IPS-NIHi11 (cell line): ENCODE data around the gene PEAK3.

ENCODE experiments used
- DNase-seq: peaks from one replicate; pipeline ENCODE4 v3.0.0; 2012; ENCODE audit warnings: mixed read lengths, low spot score

The PEAK3 gene

DNA sequence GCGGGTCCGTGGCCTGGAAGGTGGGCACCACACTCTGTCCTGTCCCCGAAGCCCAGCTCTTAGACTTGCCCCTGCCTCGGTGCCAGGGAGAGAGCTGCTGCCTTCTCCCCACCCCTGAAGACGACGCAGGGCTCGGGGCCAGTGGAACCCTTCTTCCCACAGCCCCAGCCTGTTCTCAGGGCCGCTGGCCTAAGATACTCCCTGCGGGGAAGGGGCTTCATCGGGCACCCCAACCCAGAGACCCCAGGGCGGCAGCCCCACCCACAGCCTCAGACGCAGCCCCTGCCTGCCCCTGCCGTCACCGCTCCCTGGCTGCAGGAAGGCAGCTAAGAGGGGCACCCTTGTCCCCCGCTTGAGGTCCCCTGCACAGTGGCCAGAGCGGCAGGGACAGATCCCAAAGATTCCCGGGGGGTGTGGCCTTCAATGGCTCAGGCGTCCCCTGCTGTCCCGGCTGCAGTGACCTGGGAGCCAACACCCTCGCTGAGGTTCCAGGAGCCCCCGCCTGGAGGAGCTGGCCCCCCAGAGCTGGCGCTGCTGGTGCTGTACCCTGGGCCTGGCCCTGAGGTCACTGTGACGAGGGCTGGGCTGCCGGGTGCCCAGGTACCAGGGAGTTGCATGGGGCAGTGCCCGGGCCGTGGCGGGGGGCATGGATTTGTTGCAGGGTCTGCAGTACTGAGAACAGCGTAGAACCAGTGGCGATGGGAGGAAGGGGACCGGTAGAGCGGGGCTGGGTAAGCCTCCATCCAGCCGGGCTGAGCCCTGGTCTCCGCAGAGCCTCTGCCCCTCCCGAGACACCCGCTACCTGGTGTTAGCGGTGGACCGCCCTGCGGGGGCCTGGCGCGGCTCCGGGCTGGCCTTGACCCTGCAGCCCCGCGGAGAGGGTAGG, 31.9 kb downstream of the PEAK3 start:
- DNase-seq: peak; percentile 60

DNA sequence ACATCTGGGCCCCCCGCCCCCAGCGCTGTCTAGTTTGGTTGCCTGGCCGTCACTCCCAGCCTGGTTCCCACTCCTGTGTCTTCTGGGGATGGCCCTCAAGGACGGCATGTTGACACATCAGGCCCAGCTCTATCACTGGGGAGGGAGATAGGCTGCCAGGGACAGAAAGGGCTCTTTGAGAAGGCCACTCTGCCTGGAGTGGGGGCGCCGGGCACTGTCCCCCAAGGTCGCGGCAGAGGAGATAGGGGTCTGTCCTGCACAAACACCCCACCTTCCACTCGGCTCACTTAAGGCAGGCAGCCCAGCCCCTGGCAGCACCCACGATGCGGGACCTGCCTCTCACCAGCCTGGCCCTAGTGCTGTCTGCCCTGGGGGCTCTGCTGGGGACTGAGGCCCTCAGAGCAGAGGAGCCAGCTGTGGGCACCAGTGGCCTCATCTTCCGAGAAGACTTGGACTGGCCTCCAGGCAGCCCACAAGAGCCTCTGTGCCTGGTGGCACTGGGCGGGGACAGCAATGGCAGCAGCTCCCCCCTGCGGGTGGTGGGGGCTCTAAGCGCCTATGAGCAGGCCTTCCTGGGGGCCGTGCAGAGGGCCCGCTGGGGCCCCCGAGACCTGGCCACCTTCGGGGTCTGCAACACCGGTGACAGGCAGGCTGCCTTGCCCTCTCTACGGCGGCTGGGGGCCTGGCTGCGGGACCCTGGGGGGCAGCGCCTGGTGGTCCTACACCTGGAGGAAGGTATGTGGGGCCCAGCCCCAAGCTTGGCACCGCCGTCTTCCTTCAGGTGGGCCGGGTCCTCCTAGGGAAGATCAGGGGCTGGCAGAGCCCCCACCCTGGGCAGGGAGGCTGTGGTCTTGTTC, 32.7 kb downstream of the PEAK3 start, which contains the start of gene AMH:
Gene AMH, plus strand, starts transcription at position 314 of the 857 bp plus-strand sequence. Its CDS starts 10 bp downstream, at position 324.
- DNase-seq: no peak

DNA sequence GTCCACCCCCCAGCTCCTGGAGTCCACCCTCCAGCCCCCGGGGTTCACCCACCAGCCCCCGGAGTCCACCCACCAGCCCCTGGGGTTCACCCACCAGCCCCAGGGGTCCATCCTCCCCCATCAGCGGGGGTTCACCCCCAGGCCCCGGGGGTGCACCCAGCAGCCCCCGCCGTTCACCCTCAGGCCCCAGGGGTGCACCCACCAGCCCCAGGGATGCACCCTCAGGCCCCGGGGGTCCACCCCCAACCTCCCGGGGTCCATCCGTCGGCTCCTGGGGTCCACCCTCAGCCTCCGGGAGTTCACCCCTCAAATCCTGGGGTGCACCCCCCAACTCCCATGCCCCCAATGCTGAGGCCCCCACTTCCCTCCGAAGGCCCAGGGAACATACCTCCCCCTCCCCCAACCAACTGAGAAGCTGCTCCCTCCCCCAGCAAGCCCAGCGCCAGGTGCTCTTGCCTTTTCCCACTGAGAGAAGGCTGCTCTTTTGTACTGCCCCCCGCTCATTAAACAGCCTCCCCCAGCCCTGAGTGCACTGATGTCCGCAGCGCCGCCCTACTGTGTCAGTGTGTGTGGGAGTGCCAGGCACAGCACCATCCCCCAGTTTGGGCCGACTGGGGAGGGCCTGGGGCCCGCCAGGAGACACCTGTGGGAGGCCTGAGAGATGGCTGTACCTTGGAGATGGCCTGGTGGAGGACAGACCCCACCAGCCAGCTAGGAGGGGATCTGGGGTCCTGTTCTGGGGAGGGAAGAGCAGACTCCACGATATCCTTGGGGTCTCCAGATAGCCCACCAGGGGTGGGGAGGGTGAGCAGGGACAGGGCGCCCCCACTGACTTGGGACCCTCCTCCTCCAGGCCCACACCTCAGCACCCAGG, 33.6 kb downstream of the PEAK3 start:
- no peak for DNase-seq

- DNase-seq: no peak
These were observed 34.4 kb downstream of the PEAK3 start for GRCh38 chr19:2247433-2248101.

DNA sequence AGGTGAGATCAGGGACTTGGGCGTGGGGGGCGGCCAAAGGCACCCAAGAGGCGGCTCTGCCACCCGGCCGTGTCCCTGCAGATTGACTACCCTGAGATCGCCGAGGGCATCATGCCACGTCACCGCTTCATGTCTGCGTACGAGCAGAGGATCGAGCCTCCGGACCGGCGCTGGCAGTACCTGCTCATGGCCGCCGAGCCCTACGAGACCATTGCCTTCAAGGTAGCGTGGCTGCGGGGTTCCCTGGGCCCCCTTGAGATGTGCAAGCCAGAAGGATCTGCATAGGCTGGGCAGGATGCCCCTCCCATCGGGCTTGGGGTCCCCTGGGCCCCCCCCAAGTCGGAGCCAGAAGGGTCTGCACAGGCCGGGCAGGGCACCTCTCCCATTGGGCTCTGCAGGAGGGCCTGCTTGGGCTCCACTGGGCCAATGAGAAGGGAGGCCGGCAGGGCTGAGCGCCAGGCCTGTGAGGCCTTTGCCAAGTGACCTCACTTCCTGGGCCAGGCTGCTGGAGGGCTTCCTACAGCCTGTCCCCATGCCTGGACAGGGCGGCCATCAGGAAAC, 35.1 kb downstream of the PEAK3 start:
- peak; percentile 65 for DNase-seq

- no peak for DNase-seq
These were observed 35.9 kb downstream of the PEAK3 start for GRCh38 chr19:2246014-2246620.

DNA sequence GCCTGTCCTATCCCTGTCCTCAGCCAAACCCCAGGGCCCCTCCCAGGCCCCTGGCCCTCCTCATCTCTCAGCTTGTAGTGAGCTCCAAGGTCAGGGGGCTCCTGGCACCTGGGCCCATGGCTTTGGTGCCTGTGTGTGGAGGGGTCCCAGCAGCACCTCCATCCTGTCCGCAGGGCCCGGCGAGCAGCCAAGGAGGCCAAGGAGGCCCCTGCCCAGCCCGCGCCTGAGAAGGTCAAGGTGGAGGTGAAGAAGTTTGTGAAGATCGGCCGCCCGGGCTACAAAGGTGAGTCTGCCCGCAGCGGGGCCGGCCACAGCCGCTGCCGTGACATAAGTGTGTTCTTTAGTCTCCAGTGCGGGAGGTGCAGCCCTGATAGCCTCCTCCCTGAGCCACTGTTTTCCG, 36.7 kb downstream of the PEAK3 start:
- no peak for DNase-seq

GRCh38 chr19:2244486-2244885, 37.5 kb downstream of the PEAK3 start:
- DNase-seq: no peak

DNA sequence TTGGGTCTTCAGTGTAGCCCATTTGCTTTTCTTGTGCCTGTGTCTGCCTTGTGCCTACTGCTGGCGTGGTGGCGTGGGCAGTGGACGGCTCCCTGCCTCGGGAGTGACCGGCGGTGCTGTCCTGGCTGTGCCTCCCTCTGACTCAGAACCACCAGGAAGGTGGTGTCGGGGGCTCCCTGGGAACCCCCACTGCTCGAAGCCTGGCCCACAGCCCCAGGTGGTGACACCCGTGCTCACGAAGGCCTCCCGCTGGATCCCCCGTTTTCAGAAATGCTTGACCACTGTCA, 37.9 kb downstream of the PEAK3 start:
- DNase-seq: no peak

- no peak for DNase-seq
These were observed 38.5 kb downstream of the PEAK3 start for GRCh38 chr19:2243274-2244124.

GRCh38 chr19:2242816-2243215, 39.2 kb downstream of the PEAK3 start:
- no peak for DNase-seq

DNA sequence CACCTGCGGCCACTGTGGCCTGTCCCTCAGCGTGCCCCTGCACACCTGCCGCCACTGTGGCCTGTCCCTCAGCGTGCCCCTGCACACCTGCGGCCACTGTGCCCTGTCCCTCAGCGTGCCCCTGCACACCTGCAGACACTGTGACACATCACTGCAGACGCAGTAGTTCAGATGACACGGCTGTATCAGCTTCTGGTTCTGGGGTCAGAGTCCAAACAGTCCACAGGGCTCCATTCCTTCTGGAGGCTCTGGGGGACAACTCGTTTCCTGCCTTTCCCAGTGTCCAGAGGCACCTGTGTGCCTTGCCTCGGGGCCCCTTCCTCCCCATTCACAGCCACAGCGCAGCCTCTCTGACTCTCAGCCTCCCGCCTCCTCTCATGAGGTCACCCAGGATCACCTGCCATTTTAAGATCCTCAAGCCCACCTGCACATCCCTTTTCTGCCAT, 39.9 kb downstream of the PEAK3 start:
- DNase-seq: no peak

- DNase-seq: no peak
These were observed 40.9 kb downstream of the PEAK3 start for GRCh38 chr19:2240881-2241760.

GRCh38 chr19:2239771-2240770, 41.9 kb downstream of the PEAK3 start:
- no peak for DNase-seq

GRCh38 chr19:2239173-2239572, 42.8 kb downstream of the PEAK3 start:
- DNase-seq: no peak

DNA sequence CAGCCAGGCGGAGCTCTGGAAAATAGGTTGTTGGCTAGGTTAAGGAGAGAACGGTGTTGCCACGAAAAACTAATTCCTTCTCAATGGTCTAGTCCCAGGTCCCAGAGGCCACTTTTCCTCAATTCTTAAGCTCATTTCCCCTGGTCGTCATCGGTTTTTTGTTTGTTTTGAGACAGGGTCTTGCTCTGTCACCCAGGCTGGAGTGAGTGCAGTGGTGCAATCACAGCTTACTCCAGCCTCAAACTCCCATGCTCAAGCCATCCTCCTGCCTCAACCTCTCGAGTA, 44.2 kb downstream of the PEAK3 start:
- DNase-seq: no peak

DNA sequence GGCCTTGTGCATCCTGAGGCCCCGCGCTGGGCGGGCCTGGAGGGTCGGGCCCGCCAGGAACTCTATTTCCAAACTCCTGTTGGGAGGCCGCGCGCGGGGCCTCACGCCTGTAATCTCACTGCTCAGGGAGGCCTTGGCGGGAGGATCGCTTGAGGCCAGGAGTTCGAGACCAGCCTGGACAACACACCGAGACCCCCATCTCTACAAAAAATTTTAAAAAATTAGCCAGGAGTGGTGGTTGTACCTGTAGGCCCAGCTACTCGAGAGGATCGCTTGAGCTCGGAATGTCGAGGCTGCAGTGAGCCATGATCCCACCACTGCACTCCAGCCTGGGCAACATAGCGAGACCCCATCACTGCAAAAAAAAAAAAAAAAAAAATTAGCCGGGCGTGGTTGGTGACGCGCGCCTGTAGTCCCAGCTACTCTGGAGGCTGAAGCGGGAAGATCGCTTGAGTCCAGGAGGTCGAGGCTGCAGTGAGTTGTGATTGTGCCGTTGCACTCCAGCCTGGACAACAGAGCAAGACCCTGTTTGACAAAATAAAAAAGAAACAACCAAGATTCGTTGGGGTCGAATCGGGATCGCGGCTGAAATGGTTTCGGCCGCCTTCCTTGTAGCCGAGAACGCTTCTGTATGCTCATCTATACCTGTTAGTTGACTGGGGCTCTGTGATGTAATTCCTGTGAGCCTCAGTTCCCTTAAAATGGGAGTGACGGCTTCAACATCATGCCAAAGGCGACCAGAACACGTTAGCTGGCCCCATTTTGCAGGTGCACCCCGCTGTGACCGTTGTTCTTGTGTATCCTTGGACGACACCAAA, 44.7 kb downstream of the PEAK3 start:
- no peak for DNase-seq
